T47D (cell line): Measurements from ENCODE around the gene PHRF1.

Experiments
- DNase-seq, 2 experiments: peaks; one replicate each; pipeline versions ENCODE4 v3.0.0 to v3.0.0-alpha.2; 2011 to 2012; ENCODE audit warnings: low read depth in 1 of 2, low spot score in 1 of 2
- JUND ChIP-seq: IDR thresholded peaks from 2 replicates; pipeline ENCODE4 v1.6.1; 2012; ENCODE audit warnings: low read depth
- in situ Hi-C: cut with HindIII; loops from 2 replicates; pipeline ENCODE4 v1.10.0; 2016; ENCODE audit warnings: low sequenced_read_pairs, low pct_unique_long_range_greater_than_20kb

Gene PHRF1

DNA sequence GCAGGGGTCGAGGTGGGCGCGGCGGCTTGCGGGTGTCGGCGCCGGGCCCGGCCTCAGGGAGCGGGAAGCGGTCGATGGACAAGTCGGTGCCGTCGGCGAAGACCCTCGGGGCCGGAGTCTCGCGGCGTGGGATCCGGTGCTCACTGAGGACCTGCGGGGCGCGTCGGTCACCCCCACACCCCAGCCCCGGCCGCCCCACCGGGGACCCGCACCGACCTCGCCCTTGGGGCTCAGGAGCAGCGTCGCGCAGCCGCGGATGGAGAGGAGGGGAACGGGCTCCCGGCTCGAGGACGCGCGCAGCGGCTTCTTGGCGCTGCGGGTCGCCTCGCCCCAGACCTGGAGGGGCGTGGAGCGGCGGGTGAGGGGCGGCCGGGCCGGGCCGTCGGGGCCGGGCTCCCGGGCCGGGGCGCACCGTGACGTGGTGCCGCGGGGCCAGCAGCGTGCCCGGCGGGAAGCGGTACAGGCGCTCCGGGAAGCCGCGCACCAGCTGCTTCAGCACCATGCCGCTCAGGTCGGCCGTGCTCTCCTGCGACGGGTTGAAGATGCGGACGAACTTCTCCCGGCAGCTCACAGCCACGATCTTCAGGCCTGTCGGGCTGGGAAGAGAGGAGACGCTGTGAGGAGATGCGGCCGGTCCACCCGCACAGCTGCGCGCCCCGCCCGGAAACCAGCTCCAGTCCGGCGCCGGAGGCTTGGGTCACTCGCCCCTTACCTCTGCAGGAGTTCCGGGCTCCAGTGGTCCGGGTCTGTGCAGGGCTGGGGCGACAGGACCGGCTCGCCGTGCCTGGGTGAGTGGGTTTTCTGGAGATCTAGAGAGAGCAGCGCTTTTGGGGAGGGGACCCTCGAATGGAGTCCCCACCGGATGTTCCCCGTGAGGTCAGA is 20.2 kb upstream of the PHRF1 start:
- in situ Hi-C loops = no loop called here

GRCh38 chr11:556662-557256 is 19.5 kb upstream of the PHRF1 start:
- in situ Hi-C loops = no loop called here
- no peak for TF ChIP-seq JUND
- no peak for DNase-seq

More for the DNA sequence above, 20.2 kb upstream of the PHRF1 start:
- TF ChIP-seq JUND = no peak
- DNase-seq = no peak

- TF ChIP-seq JUND = no peak
- DNase-seq = no peak
- in situ Hi-C loops = no loop called here
Observed at GRCh38 chr11:557328-558132, 18.7 kb upstream of the PHRF1 start.

DNA sequence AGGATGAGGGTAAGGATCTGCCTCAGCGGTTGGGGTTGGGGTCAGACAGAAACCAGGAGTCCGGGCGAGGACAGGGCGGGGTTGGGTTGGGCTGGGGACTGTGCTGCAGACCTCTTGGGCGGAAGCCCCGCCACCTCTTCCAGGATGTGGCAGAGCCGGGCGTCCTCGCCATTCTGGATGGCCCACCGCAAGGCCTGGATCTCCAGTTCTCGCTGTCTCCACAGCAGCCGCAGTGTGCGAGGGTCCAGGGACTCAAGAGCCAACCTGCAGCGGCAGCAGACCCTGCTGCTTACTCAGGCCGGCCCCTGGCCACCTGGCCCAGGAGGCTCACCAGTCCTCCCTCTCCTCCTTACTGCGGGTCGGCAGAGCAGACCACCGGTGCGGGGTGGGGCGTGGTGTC is 17.8 kb upstream of the PHRF1 start:
- no peak for DNase-seq
- in situ Hi-C loops = no loop called here
- TF ChIP-seq JUND = no peak

GRCh38 chr11:559020-559620 is 17.1 kb upstream of the PHRF1 start:
- in situ Hi-C loops = no loop called here
- no peak for TF ChIP-seq JUND

DNA sequence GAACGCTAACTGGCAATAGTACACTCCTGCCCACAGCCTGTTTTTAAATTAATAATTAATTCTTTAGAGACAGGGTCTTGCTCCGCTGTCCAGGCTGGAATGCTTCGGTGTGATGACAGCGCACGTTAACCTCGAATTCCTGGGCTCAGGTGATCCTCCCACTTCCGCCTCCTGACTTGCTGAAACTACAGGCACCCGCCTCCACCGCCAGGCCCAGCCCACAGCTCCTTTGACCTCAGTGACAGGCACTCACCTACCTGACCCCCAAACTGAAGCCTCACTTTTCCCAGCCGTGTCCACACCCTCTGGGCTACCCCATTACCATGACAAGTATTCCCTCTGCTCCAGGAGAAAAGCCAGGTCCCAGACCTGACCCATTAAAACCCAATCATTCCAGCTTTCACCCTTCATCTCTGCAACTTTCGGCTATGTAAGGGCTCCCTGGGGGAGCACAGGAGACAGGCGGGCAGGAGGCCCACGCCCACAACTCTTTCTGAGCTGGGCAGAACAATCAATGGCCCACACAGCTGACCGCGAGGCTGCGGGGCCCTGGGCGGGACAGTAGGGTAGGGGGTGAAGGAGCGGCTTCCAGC is 16.5 kb upstream of the PHRF1 start:
- no peak for TF ChIP-seq JUND
- in situ Hi-C loops = no loop called here
- peak; percentile 23 to 52 for DNase-seq

More at GRCh38 chr11:559020-559620, 17.1 kb upstream of the PHRF1 start:
- DNase-seq = no peak

- in situ Hi-C loops = no loop called here
- DNase-seq = peak; percentile 92 to 95
Observed at GRCh38 chr11:560305-561147, 15.7 kb upstream of the PHRF1 start, which contains the start of the genes LMNTD2 and RASSF7. TSS of gene LMNTD2 (minus strand) at chr11:560738. CDS start at chr11:560716, 22 bp downstream. TSS of gene RASSF7 (plus strand) at chr11:560970. CDS start at chr11:561769, 799 bp downstream.

DNA sequence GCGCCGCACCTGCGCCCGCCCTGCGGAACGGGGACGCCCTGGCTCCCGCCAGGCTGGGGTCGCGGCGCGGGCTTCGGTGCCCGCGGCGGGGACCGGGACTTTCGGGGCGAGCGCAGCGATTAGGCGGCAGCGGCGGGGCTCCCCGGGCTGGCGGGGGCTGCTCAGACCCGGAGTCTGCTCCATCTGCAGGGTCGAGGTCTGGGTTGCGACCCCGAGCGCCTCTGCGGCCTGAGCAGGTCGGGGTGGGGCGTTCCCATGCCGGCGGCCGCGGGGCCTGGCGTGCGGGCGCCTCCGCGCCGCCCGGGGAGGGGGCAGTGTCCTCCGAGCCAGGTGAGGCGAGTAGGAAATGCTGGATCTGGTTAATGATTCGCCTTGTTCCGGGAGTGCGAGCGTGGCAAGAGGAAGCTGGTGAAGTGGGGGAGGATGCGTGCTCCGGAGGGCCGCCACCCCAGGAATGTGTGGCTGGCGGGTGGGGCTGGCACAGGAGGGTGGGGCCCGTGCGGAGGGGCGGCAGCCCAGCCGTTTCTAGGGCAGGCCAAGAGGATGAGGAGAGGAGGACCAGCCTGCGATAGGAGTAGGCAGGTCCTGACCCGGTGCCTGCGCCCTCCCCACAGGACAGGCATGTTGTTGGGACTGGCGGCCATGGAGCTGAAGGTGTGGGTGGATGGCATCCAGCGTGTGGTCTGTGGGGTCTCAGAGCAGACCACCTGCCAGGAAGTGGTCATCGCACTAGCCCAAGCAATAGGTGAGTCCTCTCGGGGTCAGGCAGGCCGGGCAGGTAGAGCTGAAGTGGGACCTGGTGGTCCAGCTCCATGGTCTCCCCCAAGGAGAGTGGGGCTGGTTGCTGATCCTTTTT is 14.9 kb upstream of the PHRF1 start:
- peak; percentile 66 to 80 for DNase-seq
- in situ Hi-C loops = no loop called here
- no peak for TF ChIP-seq JUND

More at GRCh38 chr11:560305-561147, 15.7 kb upstream of the PHRF1 start, which contains the start of the genes LMNTD2 and RASSF7:
- no peak for TF ChIP-seq JUND

GRCh38 chr11:562046-562645 is 14.1 kb upstream of the PHRF1 start:
- in situ Hi-C loops = no loop called here
- no peak for DNase-seq
- TF ChIP-seq JUND = no peak
